Activated B cell treated with CpG ODN at 0.5 μM for 24 hours (primary cell): ENCODE data around the gene CLCN2. TPM values are rescaled to one million over a fixed set of nuclear protein-coding genes. Genes with fewer than 3 reads are reported as not detected.
A peak's percentile ranks its signal among the peaks of the same experiment; 100 is the strongest.

Source experiments
- ATAC-seq: fragments of 200-7000 bp; cut with Tn5 transposase; one replicate; pipeline ENCODE4 v1.10.0; 2021; ENCODE audit warnings: low read depth, mild to moderate bottlenecking, moderate library complexity
- CTCF ChIA-PET: fragments of 350-600 bp; sonication (Branson Sonifier 250); formaldehyde crosslinking; loops from one replicate; lab custom pipeline; 2021; ENCODE audit warnings: antibody characterized with exemption; lab: Charles Lee
- POLR2A ChIA-PET: fragments of 350-600 bp; sonication (Branson Sonifier 250); formaldehyde crosslinking; loops from one replicate; lab custom pipeline; 2021; ENCODE audit warnings: antibody characterized with exemption; lab: Charles Lee
- DNase-seq: peaks from one replicate; pipeline ENCODE4 v3.0.0; 2022
- H3K27ac Mint-ChIP-seq: one replicate; pipeline ENCODE4 v1.8.0; 2020; ENCODE audit warnings: mixed read lengths
- H3K27me3 Mint-ChIP-seq: one replicate; pipeline ENCODE4 v1.8.0; 2021; ENCODE audit warnings: mixed read lengths
- H3K36me3 Mint-ChIP-seq: one replicate; pipeline ENCODE4 v1.8.0; 2021; ENCODE audit warnings: low read depth, mixed read lengths
- H3K4me1 Mint-ChIP-seq: one replicate; pipeline ENCODE4 v1.8.0; 2021; ENCODE audit warnings: mixed read lengths
- H3K4me3 Mint-ChIP-seq: one replicate; pipeline ENCODE4 v1.8.0; 2020; ENCODE audit warnings: mild to moderate bottlenecking, mixed read lengths
- H3K9me3 Mint-ChIP-seq: one replicate; pipeline ENCODE4 v1.8.0; 2020; ENCODE audit warnings: mixed read lengths
- CTCF ChIP-seq: fragments of 200-600 bp; IDR thresholded peaks from one replicate; pipeline ENCODE4 v1.8.0; 2022; ENCODE audit warnings: antibody characterized with exemption, mild to moderate bottlenecking
- intact Hi-C: fragments of 100-400 bp; cut with micrococcal nuclease; formaldehyde crosslinking; loops from one replicate; pipeline ENCODE4 v1.15.1; 2024
- total RNA-seq: library from RNA; stranded (reverse); gene quantifications from 2 replicates; pipeline ENCODE4 v1.2.3, GENCODE V29; 2022

The CLCN2 gene
- total RNA-seq, 1 donor from 2014 or later: 3.4 TPM

DNA sequence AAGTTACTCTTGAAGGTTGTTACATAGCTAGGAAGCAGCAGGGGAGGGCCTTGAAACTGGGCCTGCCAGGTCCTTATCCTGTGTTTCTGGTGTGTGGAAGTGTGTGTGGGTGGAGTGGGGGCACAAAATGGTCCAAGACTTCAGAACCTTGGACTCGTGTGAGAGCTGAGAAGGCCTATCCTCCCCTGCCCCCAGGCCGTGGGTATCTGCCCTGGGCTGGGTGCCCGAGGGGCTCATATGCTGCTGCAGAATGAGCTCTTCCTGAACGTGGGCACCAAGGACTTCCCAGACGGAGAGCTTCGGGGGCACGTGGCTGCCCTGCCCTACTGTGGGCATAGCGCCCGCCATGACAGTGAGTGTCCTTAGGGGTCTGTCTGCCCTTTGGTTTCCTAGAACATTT, 22.9 kb upstream of the CLCN2 start:
- ChIA-PET POLR2A (no interaction called here), CTCF (no interaction called here)
- ATAC-seq (no peak), DNase-seq (no peak)
- H3K9me3 Mint-ChIP-seq: no peaks in the 10 kb centered on the region
- peaks cover 12% of the 10 kb centered on the region for H3K4me1 Mint-ChIP-seq
- TF ChIP-seq CTCF: no peak
- no peak overlapping the region for H3K4me3 Mint-ChIP-seq
- no peak overlapping the region for H3K27ac Mint-ChIP-seq
- intact Hi-C loops: no loop called here
- H3K27me3 Mint-ChIP-seq: peaks cover 44% of the 10 kb centered on the region
- H3K36me3 Mint-ChIP-seq: no peaks in the 10 kb centered on the region

DNA sequence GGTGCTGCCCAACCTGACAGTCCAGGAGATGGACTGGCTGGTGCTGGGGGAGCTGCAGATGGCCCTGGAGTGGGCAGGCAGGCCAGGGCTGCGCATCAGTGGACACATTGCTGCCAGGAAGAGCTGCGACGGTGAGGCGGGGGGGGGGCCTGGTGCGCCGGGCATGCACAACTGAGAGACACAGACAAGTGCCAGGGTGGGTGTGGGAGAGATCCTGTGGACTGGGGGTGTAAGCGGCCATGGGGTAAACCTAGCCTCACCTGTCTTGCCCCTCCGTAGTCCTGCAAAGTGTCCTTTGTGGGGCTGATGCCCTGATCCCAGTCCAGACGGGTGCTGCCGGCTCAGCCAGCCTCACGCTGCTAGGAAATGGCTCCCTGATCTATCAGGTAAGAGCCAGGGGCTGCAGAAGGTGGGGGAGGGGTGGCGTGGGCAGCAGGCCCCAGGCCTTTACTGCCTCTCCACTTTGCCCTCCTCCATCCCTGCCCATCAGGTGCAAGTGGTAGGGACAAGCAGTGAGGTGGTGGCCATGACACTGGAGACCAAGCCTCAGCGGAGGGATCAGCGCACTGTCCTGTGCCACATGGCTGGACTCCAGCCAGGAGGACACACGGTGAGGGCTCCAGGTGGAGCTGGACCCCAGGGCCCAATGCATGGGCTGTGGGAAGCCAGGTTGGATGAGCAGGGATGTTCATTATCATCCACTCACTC, 21.8 kb upstream of the CLCN2 start:
- POLR2A ChIA-PET: no interaction called here
- no peak for ATAC-seq
- H3K4me3 Mint-ChIP-seq: no peak overlapping the region

GRCh38 chr3:184382326-184383032, 21.1 kb upstream of the CLCN2 start:
- ChIA-PET POLR2A (no interaction called here), CTCF (no interaction called here)
- intact Hi-C loops: no loop called here
- Mint-ChIP-seq H3K9me3 (no peaks in the 10 kb centered on the region), H3K27ac (no peak overlapping the region), H3K4me3 (no peak overlapping the region), H3K27me3 (peaks cover 56% of the 10 kb centered on the region), H3K4me1 (peaks cover 17% of the 10 kb centered on the region), H3K36me3 (no peaks in the 10 kb centered on the region)
- ATAC-seq (no peak), DNase-seq (no peak)
- no peak for TF ChIP-seq CTCF

More for the DNA sequence above, 21.8 kb upstream of the CLCN2 start:
- Mint-ChIP-seq H3K27me3 (peaks cover 51% of the 10 kb centered on the region), H3K4me1 (peaks cover 17% of the 10 kb centered on the region), H3K9me3 (no peaks in the 10 kb centered on the region), H3K36me3 (no peaks in the 10 kb centered on the region), H3K27ac (no peak overlapping the region)
- intact Hi-C loops: no loop called here
- no peak for DNase-seq
- CTCF ChIA-PET: no interaction called here
- TF ChIP-seq CTCF: no peak

DNA sequence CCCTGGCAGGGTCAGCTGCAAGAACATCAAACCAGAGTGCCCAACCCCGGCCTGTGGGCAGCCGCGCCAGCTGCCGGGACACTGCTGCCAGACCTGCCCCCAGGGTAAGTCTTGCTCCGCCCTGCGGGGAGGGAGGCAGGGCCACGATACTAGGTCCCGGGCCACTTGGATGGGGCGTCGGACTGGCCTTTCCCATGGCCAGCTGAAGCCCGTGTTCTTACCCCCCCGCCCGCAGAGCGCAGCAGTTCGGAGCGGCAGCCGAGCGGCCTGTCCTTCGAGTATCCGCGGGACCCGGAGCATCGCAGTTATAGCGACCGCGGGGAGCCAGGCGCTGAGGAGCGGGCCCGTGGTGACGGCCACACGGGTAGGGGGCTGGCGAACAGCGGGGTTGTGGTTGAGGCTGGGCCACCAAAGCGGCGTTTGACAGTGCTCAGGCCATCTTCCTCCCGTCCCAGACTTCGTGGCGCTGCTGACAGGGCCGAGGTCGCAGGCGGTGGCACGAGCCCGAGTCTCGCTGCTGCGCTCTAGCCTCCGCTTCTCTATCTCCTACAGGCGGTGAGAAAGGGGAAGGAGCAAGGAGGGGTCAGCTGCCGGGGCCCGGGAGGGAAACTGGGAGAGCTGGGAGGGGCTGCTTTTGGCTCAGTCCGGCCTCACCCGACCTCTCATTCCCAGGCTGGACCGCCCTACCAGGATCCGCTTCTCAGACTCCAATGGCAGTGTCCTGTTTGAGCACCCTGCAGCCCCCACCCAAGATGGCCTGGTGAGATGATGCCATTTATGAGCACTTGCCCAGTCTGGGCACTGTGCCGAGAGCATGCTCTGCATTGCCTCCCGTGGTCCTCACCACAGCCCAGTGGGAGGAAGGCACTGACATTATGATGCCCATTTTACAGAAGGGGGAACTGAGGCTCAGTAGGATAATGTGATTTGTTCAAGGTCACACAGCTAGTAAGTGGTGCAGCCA, 20.1 kb upstream of the CLCN2 start:
- H3K27ac Mint-ChIP-seq: no peak overlapping the region
- POLR2A ChIA-PET: no interaction called here
- CTCF ChIA-PET: interaction anchor here (1.2 kb wide), 1 partner anchor 10 kb away, joined by 4 read pairs; no protein-coding TSS in a partner anchor
- peak overlapping the region; percentile 66 for H3K4me3 Mint-ChIP-seq
- H3K4me1 Mint-ChIP-seq: peaks cover 17% of the 10 kb centered on the region
- no peaks in the 10 kb centered on the region for H3K9me3 Mint-ChIP-seq
- ATAC-seq (peak; percentile 34), DNase-seq (no peak)
- intact Hi-C loops: no loop called here
- peaks cover 59% of the 10 kb centered on the region for H3K27me3 Mint-ChIP-seq
- no peaks in the 10 kb centered on the region for H3K36me3 Mint-ChIP-seq
- no peak for TF ChIP-seq CTCF
